Measurements from ENCODE around the gene MMP21.

MMP21 gene

GRCh38 chr10:125761961-125762360, 13.7 kb downstream of the MMP21 start:
- Histone ChIP-seq H3K4me3 (ENCODE audit: low read depth in 1 of 2, low read length in 1 of 2) (no peak overlapping the region), H3K27me3 (no peaks in the 10 kb centered on the region), H3K4me1 (ENCODE audit: control insufficient read depth in 1 of 2, insufficient read depth in 1 of 2, low read depth in 1 of 2, low read length in 1 of 2) (no peaks in the 10 kb centered on the region), H3K27ac (no peak overlapping the region), H3K9me3 (no peaks in the 10 kb centered on the region), H3K36me3 (peaks cover 89% of the 10 kb centered on the region)
- TF ChIP-seq CTCF (IDR thresholded peaks at IDR 0.05): no peak

DNA sequence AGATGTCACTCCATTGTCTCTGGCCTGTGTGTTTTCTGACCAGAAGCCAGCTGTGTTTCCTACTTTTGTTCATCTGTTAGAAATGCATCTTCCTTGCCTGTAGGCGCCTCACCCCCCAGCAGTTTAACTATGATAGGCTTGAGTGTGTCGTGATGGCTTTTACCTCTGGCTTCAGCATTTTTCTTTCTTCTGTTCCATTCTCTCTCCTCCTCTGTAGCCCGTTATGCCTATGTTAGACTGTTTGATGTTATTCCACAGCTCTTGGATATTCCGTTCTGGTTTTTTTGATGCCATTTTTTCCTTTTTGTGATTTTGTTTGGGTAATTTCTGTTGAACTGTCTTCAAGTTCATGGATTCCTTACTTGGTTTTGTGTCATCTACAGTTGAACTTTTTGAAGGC, 17.9 kb downstream of the MMP21 start:
- Histone ChIP-seq H3K27me3 (no peaks in the 10 kb centered on the region), H3K4me3 (ENCODE audit: low read depth in 1 of 2, low read length in 1 of 2) (no peak overlapping the region), H3K27ac (no peak overlapping the region), H3K9me3 (no peaks in the 10 kb centered on the region), H3K36me3 (peaks cover 95% of the 10 kb centered on the region), H3K4me1 (ENCODE audit: control insufficient read depth in 1 of 2, insufficient read depth in 1 of 2, low read depth in 1 of 2, low read length in 1 of 2) (no peaks in the 10 kb centered on the region)
- no peak for TF ChIP-seq CTCF (IDR thresholded peaks at IDR 0.05)

DNA sequence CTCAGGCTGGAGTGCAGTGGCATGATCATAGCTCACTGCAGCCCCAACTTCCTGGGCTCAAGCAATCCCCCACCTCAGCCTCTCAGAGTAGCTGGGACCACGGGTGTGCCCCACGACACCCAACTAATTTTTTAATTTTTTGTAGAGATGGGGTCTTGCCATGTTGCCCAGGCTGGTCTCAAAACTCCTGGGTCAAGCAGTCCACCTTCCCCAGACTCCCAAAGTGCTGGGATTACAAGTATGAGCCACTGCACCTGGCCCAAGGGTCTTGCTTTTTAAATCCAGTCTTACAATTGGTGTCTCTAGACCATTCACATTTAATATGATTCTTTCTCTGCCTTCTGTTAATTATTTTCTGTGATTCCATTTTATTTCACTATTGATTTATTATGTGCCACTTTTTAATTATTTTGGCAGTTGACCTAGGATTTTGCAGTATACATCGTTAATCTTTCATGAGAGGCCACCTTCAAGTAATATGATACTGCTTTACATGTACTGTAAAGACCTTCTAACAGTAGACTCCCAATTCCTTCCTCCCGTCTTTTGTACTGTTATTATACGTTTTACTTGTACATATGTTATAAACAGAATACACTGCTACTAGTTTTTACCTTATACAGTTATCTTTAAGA, 18.7 kb downstream of the MMP21 start:
- Histone ChIP-seq H3K4me1 (ENCODE audit: control insufficient read depth in 1 of 2, insufficient read depth in 1 of 2, low read depth in 1 of 2, low read length in 1 of 2) (no peaks in the 10 kb centered on the region), H3K9me3 (no peaks in the 10 kb centered on the region), H3K27ac (no peak overlapping the region), H3K36me3 (peaks cover 95% of the 10 kb centered on the region), H3K27me3 (no peaks in the 10 kb centered on the region), H3K4me3 (ENCODE audit: low read depth in 1 of 2, low read length in 1 of 2) (no peak overlapping the region)
- TF ChIP-seq CTCF (IDR thresholded peaks at IDR 0.05): no peak

DNA sequence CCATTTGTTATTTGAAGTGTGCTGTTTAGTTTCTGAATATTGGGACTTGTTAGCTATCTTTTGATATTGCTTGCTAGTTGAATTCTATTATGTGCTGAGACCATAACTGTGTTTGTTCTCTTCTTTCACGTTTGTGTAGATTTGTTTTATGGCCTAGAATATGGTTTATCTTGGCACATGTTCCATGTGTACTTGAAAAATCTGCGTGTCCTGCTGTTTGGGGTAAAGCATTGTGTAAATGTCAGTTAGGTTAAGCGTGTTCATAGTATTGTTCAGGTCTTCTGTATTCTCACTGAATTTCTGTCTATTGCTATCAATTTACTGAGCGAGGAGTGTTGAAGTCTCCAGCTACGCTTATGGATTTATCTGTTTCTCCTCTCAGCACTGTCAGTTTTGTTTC, 19.4 kb downstream of the MMP21 start:
- TF ChIP-seq CTCF (IDR thresholded peaks at IDR 0.05): no peak

GRCh38 chr10:125747417-125747816, 28.2 kb downstream of the MMP21 start:
- TF ChIP-seq CTCF (IDR thresholded peaks at IDR 0.05): no peak

More for the DNA sequence above, 19.4 kb downstream of the MMP21 start:
- no peaks in the 10 kb centered on the region for H3K27me3 ChIP-seq
- H3K27ac ChIP-seq: no peak overlapping the region
- peaks cover 96% of the 10 kb centered on the region for H3K36me3 ChIP-seq
- no peak overlapping the region for H3K4me3 ChIP-seq (ENCODE audit: low read depth in 1 of 2, low read length in 1 of 2)
- no peaks in the 10 kb centered on the region for H3K9me3 ChIP-seq
- H3K4me1 ChIP-seq (ENCODE audit: control insufficient read depth in 1 of 2, insufficient read depth in 1 of 2, low read depth in 1 of 2, low read length in 1 of 2): no peaks in the 10 kb centered on the region

More at GRCh38 chr10:125747417-125747816, 28.2 kb downstream of the MMP21 start:
- Histone ChIP-seq H3K4me3 (ENCODE audit: low read depth in 1 of 2, low read length in 1 of 2) (no peak overlapping the region), H3K9me3 (no peaks in the 10 kb centered on the region), H3K4me1 (ENCODE audit: control insufficient read depth in 1 of 2, insufficient read depth in 1 of 2, low read depth in 1 of 2, low read length in 1 of 2) (no peaks in the 10 kb centered on the region), H3K27ac (no peak overlapping the region), H3K36me3 (peaks cover 98% of the 10 kb centered on the region), H3K27me3 (no peaks in the 10 kb centered on the region)
